Prostate gland (tissue), 2 donors: ENCODE measurements around the gene STBD1. TPM values are rescaled to one million over a fixed set of nuclear protein-coding genes. Genes with fewer than 3 reads are reported as not detected.
A peak's percentile ranks its signal among the peaks of the same experiment; 100 is the strongest.

Experiments
- DNase-seq: peaks from one replicate; pipeline ENCODE4 v3.0.0-alpha.2; 2019; ENCODE audit warnings: low spot score
- H3K27ac ChIP-seq, 2 donors: fragments of 200-600 bp; sonication (generic); 2 replicates each; pipeline ENCODE4 v1.5.1; 2017 to 2019
- H3K27me3 ChIP-seq: fragments of 200-600 bp; sonication (generic); replicated peaks from 2 replicates; pipeline ENCODE4 v1.5.1; 2019; ENCODE audit not compliant: insufficient read depth
- H3K36me3 ChIP-seq, 2 donors: fragments of 200-600 bp; sonication (generic); 1 replicate in 1 of 2; 2 replicates in 1 of 2; pipeline versions ENCODE4 v1.5.1 to v1.8.1; 2017 to 2019
- H3K4me1 ChIP-seq: fragments of 200-600 bp; sonication (generic); replicated peaks from 2 replicates; pipeline ENCODE4 v1.5.1; 2019
- H3K4me3 ChIP-seq, 2 donors: fragments of 200-600 bp; sonication (generic); 2 replicates each; pipeline ENCODE4 v1.5.1; 2017 to 2019
- H3K9me3 ChIP-seq: fragments of 200-600 bp; sonication (generic); 2 replicates; pipeline ENCODE4 v1.5.1; 2017
- CTCF ChIP-seq, 4 experiments: fragments of 200-600 bp in 2 of 4; fragments of 450-650 bp in 2 of 4; sonication (generic) in 2 of 4; IDR thresholded peaks; 1 replicate in 3 of 4; 2 replicates in 1 of 4; pipeline ENCODE4 v1.5.1; 2016 to 2019; ENCODE audit warnings: antibody characterized with exemption in 4 of 4, mild to moderate bottlenecking in 2 of 4, moderate library complexity in 2 of 4
- POLR2A ChIP-seq: fragments of 450-650 bp; IDR thresholded peaks from one replicate; pipeline ENCODE4 v1.6.1; 2016; ENCODE audit warnings: antibody characterized with exemption, mild to moderate bottlenecking
- POLR2AphosphoS5 ChIP-seq: sonication (generic); formaldehyde crosslinking; IDR thresholded peaks from one replicate; pipeline ENCODE4 v1.6.1; 2017; ENCODE audit warnings: antibody characterized with exemption
- WGBS: methylation state at CpG from one replicate; pipeline ENCODE4 v1.1.5; 2018; 5-methylcytosine and 5-hydroxymethylcytosine counted together
- intact Hi-C: fragments of 100-400 bp; cut with DNase I; formaldehyde crosslinking; loops from one replicate; pipeline ENCODE4 v1.14.2; 2022
- total RNA-seq, 2 donors: library from RNA; depleted of rRNA; stranded (reverse); fragments of >200 nt; gene quantifications; one replicate each; pipeline ENCODE4 v1.1.0, GENCODE V29; 2016

The STBD1 gene
- total RNA-seq, 2 donors from 2014 or later, result 2.4 to 7.1 TPM

DNA sequence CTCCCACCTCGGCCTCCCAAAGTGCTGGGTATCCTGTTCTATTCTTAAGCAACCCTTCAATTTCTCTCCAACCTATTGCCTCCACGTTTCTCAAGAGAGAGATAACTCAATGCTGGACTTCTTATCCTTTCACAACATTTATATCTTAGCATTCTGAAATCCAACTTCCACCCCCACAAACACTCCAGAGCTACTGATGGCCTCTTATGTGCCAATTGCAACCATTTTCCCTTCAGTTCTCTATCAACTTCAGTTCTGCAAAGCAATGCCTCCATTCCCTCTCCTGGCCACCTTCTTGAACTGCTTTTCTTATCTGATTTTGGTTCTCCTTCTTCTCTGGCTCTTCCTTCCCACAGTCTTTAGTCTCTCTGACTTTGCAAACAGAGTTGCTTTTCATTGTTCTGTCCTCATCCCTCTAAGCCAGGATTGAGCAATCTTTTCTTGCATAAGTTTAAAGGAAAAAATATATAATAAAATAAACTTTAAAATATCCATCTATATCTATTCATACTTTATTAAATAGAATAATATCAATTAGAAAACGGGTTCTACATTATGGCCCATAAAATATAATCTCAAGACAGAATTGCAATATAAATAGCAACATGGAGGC lies 3.6 kb upstream of the STBD1 start:
- no peak overlapping the region for H3K27ac ChIP-seq
- DNase-seq, result no peak
- no peaks in the 10 kb centered on the region for H3K27me3 ChIP-seq
- H3K4me3 ChIP-seq, result no peak overlapping the region
- 75% methylated on average over 3 of the region's 3 CpGs for WGBS
- no peaks in the 10 kb centered on the region for H3K9me3 ChIP-seq
- H3K4me1 ChIP-seq, result peaks cover 5% of the 10 kb centered on the region
- intact Hi-C loops, result no loop called here
- no peaks in the 10 kb centered on the region for H3K36me3 ChIP-seq
- TF ChIP-seq CTCF (IDR thresholded peaks at IDR 0.05), result no peak
- no peak for TF ChIP-seq POLR2AphosphoS5
- TF ChIP-seq POLR2A, result no peak

GRCh38 chr4:76305033-76305687 lies 1.4 kb upstream of the STBD1 start:
- Histone ChIP-seq H3K4me3 (peak overlapping the region in 1 of 2 donors; percentile 73), H3K36me3 (no peaks in the 10 kb centered on the region), H3K27me3 (no peaks in the 10 kb centered on the region), H3K4me1 (peaks cover 5% of the 10 kb centered on the region), H3K9me3 (no peaks in the 10 kb centered on the region), H3K27ac (peak overlapping the region in 1 of 2 donors; percentile 90)
- no peak for DNase-seq
- intact Hi-C loops, result loop anchor here (5.0 kb wide), 2 partner anchors 108 to 187 kb away; no protein-coding TSS in a partner anchor
- whole genome bisulfite sequencing, result 92% methylated on average over 7 of the region's 7 CpGs
- no peak for TF ChIP-seq POLR2AphosphoS5
- no peak for TF ChIP-seq CTCF (IDR thresholded peaks at IDR 0.05)
- no peak for TF ChIP-seq POLR2A

DNA sequence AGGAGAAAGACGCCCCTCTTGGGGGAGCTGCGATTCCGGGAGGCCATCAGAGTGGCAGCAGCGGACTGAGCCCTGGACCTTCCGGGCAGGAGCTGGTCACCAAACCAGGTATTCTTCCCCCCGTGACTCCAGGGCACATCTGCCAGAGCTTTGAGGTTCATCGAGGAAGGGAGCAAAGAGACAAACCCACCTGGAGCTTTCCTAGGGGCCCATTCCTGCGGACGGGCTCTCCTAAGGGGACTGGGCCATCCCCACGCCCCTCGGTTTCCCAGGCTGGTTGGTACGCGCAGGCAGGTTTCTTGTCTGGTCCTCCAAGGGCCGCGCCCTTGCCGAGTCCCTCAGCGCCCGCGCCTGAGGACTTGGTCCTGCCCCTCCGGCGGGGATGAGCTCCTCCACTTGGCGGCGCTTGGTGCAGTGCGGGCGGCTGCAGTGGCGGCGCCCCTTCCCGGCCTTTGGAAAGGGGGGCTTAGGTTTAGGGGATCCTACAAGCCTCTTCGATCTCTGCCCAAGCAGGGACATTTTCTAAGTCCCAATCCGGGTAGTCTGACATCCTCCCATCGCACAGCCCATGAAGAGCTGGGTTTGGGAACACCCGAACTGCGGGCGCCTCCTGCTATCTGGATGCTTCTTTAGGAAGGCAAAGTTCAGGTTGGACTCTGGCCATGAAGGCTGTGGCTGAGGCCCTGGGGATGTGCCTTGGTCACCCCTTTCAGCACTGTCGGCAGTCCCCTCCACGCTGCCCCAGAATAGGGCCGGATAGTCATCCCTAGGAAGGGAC lies 538 bp downstream of the STBD1 start:
- TF ChIP-seq POLR2AphosphoS5 (no peak), CTCF (IDR thresholded peaks at IDR 0.05) (peak in 3 of 4 experiments; percentile 8 to 58 (median 37))
- Histone ChIP-seq H3K4me3 (peak overlapping the region; percentile 73 to 76), H3K9me3 (no peaks in the 10 kb centered on the region), H3K36me3 (no peaks in the 10 kb centered on the region), H3K27ac (peak overlapping the region; percentile 90), H3K27me3 (no peaks in the 10 kb centered on the region), H3K4me1 (peaks cover 5% of the 10 kb centered on the region)
- WGBS, result 3% methylated on average over 37 of the region's 37 CpGs
- intact Hi-C loops, result loop anchor here (2.0 to 5.0 kb wide), 4 partner anchors 56 to 185 kb away; partner anchors contain the start of genes FAM47E and SCARB2
- peak; percentile 66 for DNase-seq

DNA sequence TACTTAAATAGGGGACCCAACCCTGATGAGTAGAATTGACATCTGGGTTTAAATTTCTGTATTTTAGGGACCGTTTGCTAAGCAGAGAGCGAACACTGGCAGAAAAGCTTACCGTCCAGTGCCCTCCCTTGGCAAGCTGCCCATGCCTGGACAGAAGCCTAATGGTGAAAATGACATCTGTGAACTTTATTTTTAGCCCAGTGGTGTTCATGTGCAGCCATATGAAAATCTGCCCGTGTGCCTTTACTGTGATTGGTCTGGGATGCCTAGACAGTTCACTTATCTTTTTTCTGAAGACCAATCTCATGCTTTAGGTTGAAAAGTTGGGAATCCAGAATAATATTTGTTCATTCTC lies 1.1 kb downstream of the STBD1 start:
- intact Hi-C loops, result loop anchor here (2.0 to 5.0 kb wide), 4 partner anchors 57 to 185 kb away; partner anchors contain the start of genes FAM47E and SCARB2
- 52% methylated on average over 4 of the region's 4 CpGs for WGBS
- Histone ChIP-seq H3K27me3 (no peaks in the 10 kb centered on the region), H3K4me3 (peak overlapping the region in 1 of 2 donors; percentile 76), H3K4me1 (peaks cover 5% of the 10 kb centered on the region), H3K27ac (peak overlapping the region; percentile 90), H3K36me3 (no peaks in the 10 kb centered on the region), H3K9me3 (no peaks in the 10 kb centered on the region)
- TF ChIP-seq POLR2A (no peak), CTCF (IDR thresholded peaks at IDR 0.05) (no peak), POLR2AphosphoS5 (no peak)
- DNase-seq, result no peak
